ENCODE measurements around the gene PAX3. TPM values are rescaled to one million over a fixed set of nuclear protein-coding genes. Genes with fewer than 3 reads are reported as not detected.

PAX3 gene
- total RNA-seq, result 10 to 100 TPM in 2 of 8 experiments, under 1 TPM in 6; 0.05 to 56.1 (median 0.71) TPM

GRCh38 chr2:222298311-222299150 is at the start of gene PAX3:
Gene PAX3, minus strand, starts transcription at chr2:222298998. Its CDS starts 383 bp downstream, at chr2:222298615.
- WGBS, 10 experiments, result 0 to 60% (median 5%) methylated on average over 1 to 17 of the region's 63 CpGs; no CpG with 5 or more reads in 6 of the 10 experiments
- ATAC-seq (replicated peaks in 6 of 8), result peak in 4 of 8 experiments; percentile 50 to 92 (median 72)
- Histone ChIP-seq H3K4me1 (replicated peaks in 1 of 2) (no peaks in the 10 kb centered on the region), H3K4me3 (no peak within 1 kb of the TSS), H3K27ac (no peak within 1 kb of the TSS)
- in situ Hi-C loops (cut with MboI; ENCODE audit: low pct_unique_long_range_greater_than_20kb in 2 of 9, low sequenced_read_pairs in 9 of 9, unreplicated experiment in 9 of 9), result no loop called here

DNA sequence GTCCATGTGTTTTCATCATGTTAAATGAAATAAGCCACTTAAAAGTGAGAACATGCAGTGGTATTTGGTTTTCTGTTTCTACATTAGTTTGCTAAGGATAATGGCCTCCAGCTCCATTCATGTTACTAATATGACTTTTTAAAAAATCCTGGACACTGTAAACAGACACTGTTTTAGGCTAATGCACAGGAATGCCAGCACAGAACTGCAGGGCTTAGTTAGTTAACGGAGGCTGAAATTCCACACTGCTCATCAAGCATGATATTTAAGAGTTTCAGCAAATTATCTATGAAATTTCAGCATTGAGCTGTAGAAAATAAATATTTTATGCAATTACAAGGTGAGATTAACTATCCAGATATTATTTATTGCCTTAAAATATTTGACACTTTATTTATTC is 42.5 kb upstream of the PAX3 start:
- 25 to 100% (median 85%) methylated on average over 1 of the region's 1 CpG; no CpG with 5 or more reads in 2 of the 10 experiments for WGBS, 10 experiments
- no peak for ATAC-seq (replicated peaks in 6 of 8)
- in situ Hi-C loops (cut with MboI; ENCODE audit: low pct_unique_long_range_greater_than_20kb in 2 of 9, low sequenced_read_pairs in 9 of 9, unreplicated experiment in 9 of 9), result no loop called here
- H3K4me3 ChIP-seq, result no peak overlapping the region
- H3K27ac ChIP-seq, result no peak overlapping the region
- no peaks in the 10 kb centered on the region for H3K4me1 ChIP-seq (replicated peaks in 1 of 2)

- in situ Hi-C loops (cut with MboI; ENCODE audit: low pct_unique_long_range_greater_than_20kb in 2 of 9, low sequenced_read_pairs in 9 of 9, unreplicated experiment in 9 of 9), result no loop called here
- 13 to 100% (median 88%) methylated on average over 1 of the region's 1 CpG; no CpG with 5 or more reads in 2 of the 10 experiments for WGBS, 10 experiments
- no peak for ATAC-seq (replicated peaks in 6 of 8)
- Histone ChIP-seq H3K27ac (no peak overlapping the region), H3K4me1 (replicated peaks in 1 of 2) (no peaks in the 10 kb centered on the region), H3K4me3 (no peak overlapping the region)
Observed at GRCh38 chr2:222338374-222338773, 39.6 kb upstream of the PAX3 start.

- no peak for ATAC-seq (replicated peaks in 6 of 8)
- Histone ChIP-seq H3K27ac (no peak overlapping the region), H3K4me3 (no peak overlapping the region), H3K4me1 (replicated peaks in 1 of 2) (no peaks in the 10 kb centered on the region)
- in situ Hi-C loops (cut with MboI; ENCODE audit: low pct_unique_long_range_greater_than_20kb in 2 of 9, low sequenced_read_pairs in 9 of 9, unreplicated experiment in 9 of 9), result no loop called here
Observed at GRCh38 chr2:222336931-222337330, 38.1 kb upstream of the PAX3 start.

GRCh38 chr2:222336442-222336841 is 37.6 kb upstream of the PAX3 start:
- 8 to 86% (median 83%) methylated on average over 1 of the region's 1 CpG; no CpG with 5 or more reads in 2 of the 10 experiments for WGBS, 10 experiments
- Histone ChIP-seq H3K4me1 (replicated peaks in 1 of 2) (no peaks in the 10 kb centered on the region), H3K27ac (no peak overlapping the region), H3K4me3 (no peak overlapping the region)
- no peak for ATAC-seq (replicated peaks in 6 of 8)
- in situ Hi-C loops (cut with MboI; ENCODE audit: low pct_unique_long_range_greater_than_20kb in 2 of 9, low sequenced_read_pairs in 9 of 9, unreplicated experiment in 9 of 9), result no loop called here

- no peak for ATAC-seq (replicated peaks in 6 of 8)
- WGBS, 10 experiments, result 0 to 100% (median 86%) methylated on average over 1 to 2 of the region's 2 CpGs
- in situ Hi-C loops (cut with MboI; ENCODE audit: low pct_unique_long_range_greater_than_20kb in 2 of 9, low sequenced_read_pairs in 9 of 9, unreplicated experiment in 9 of 9), result no loop called here
- H3K27ac ChIP-seq, result no peak overlapping the region
- no peak overlapping the region for H3K4me3 ChIP-seq
- no peaks in the 10 kb centered on the region for H3K4me1 ChIP-seq (replicated peaks in 1 of 2)
Observed at GRCh38 chr2:222334914-222335313, 36.1 kb upstream of the PAX3 start.

DNA sequence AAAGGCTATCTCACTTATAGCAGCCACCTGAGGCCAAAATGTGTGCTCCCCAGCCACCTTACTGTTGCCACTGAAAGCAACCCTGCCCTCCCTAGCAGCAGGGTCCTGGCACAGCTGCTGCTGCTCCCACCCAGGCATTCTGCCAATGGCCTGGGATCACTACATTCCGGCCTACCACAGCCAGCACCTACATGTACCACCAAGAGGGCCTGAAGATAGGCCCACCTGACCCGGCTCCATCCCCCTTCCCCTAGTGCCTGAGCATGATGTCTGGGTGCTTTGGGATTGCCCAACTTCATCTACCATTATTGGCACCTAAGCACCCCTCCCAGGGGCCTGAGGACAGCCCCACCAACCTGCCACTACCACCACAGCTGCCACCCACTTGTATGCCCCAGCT is 34.6 kb upstream of the PAX3 start:
- in situ Hi-C loops (cut with MboI; ENCODE audit: low pct_unique_long_range_greater_than_20kb in 2 of 9, low sequenced_read_pairs in 9 of 9, unreplicated experiment in 9 of 9), result no loop called here
- H3K4me1 ChIP-seq (replicated peaks in 1 of 2), result no peaks in the 10 kb centered on the region
- WGBS, 10 experiments, result 0 to 80% (median 70%) methylated on average over 1 to 2 of the region's 2 CpGs; no CpG with 5 or more reads in 7 of the 10 experiments
- no peak for ATAC-seq (replicated peaks in 6 of 8)
- H3K27ac ChIP-seq, result no peak overlapping the region
- H3K4me3 ChIP-seq, result no peak overlapping the region

DNA sequence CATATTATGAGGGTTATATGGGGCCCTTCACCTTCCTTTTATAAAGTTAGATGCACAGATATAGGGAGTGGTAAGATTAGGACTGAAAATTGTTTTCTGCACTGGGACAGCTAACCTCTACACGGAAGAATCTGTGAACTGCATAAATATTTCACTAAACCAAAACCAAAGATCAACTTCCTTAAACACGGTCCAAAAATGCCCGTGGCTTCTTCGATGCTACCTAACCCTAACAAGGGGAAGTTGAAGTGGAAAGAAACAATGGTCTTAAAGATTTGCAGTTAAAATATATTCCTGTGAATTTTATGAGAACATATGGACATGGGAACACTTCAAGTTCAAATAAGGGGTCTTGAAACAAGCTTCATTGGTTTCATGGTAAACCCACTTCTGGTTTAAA is 33.3 kb upstream of the PAX3 start:
- in situ Hi-C loops (cut with MboI; ENCODE audit: low pct_unique_long_range_greater_than_20kb in 2 of 9, low sequenced_read_pairs in 9 of 9, unreplicated experiment in 9 of 9), result no loop called here
- WGBS, 10 experiments, result 17 to 100% (median 95%) methylated on average over 2 to 4 of the region's 4 CpGs; no CpG with 5 or more reads in 1 of the 10 experiments
- Histone ChIP-seq H3K27ac (no peak overlapping the region), H3K4me3 (no peak overlapping the region), H3K4me1 (replicated peaks in 1 of 2) (no peaks in the 10 kb centered on the region)
- no peak for ATAC-seq (replicated peaks in 6 of 8)

DNA sequence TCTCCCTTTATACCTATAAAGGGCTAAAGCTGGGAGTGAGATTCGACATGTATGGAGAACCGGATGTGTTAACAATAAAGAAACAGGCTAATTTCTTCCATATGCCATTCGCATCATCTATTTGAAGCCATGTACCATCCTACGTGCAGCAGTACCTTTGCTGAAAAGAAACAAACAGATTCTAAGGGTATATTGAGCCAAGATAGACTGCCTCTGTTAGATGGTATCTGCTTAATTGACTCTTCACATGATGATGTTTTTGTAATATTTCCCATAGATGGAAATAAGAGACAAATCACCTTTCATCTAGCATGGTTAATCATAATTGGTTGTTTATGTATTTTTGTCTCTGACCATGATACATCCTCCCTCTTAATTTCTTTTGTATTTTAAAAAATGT is 32.1 kb upstream of the PAX3 start:
- 0 to 94% (median 63%) methylated on average over 2 to 4 of the region's 4 CpGs; no CpG with 5 or more reads in 1 of the 10 experiments for WGBS, 10 experiments
- in situ Hi-C loops (cut with MboI; ENCODE audit: low pct_unique_long_range_greater_than_20kb in 2 of 9, low sequenced_read_pairs in 9 of 9, unreplicated experiment in 9 of 9), result no loop called here
- Histone ChIP-seq H3K4me1 (replicated peaks in 1 of 2) (no peaks in the 10 kb centered on the region), H3K27ac (no peak overlapping the region), H3K4me3 (no peak overlapping the region)
- no peak for ATAC-seq (replicated peaks in 6 of 8)

DNA sequence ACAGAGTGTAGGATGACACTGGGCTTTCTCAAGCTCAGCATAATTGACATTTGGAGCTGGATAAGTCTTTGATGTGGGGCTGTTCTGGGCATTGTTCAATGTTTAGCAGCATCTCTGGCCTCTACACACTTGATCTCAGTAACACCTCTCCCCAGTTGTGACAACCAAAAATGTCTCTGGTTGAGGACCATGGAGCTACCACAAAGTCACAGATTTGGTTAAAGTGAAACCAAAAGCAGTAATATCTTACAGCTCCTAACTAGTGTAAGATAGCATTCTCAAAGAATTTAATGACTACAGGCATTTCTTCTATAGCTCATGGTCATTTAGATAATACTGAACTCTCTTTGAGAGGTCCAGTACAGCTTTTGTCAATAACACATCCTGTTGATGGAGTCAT is 23.4 kb upstream of the PAX3 start:
- H3K4me1 ChIP-seq (replicated peaks in 1 of 2), result peaks cover 0 to 5% of the 10 kb centered on the region in 2 donors
- ATAC-seq (replicated peaks in 6 of 8), result no peak
- H3K27ac ChIP-seq, result no peak overlapping the region
- no peak overlapping the region for H3K4me3 ChIP-seq
- in situ Hi-C loops (cut with MboI; ENCODE audit: low pct_unique_long_range_greater_than_20kb in 2 of 9, low sequenced_read_pairs in 9 of 9, unreplicated experiment in 9 of 9), result loop anchor here in 4 of 9 experiments (25.0 kb wide), 2 partner anchors 240 to 260 kb away; no protein-coding TSS in a partner anchor

GRCh38 chr2:222320436-222321395 is 21.9 kb upstream of the PAX3 start:
- in situ Hi-C loops (cut with MboI; ENCODE audit: low pct_unique_long_range_greater_than_20kb in 2 of 9, low sequenced_read_pairs in 9 of 9, unreplicated experiment in 9 of 9), result loop anchor here in 4 of 9 experiments (25.0 kb wide), 2 partner anchors 242 to 258 kb away; no protein-coding TSS in a partner anchor
- ATAC-seq (replicated peaks in 6 of 8), result peak in 5 of 8 experiments; percentile 55 to 60 (median 59)
- Histone ChIP-seq H3K4me1 (replicated peaks in 1 of 2) (peaks cover 0 to 5% of the 10 kb centered on the region in 2 donors), H3K4me3 (peak overlapping the region; percentile 30 to 44 (median 42)), H3K27ac (peak overlapping the region in 1 of 2 donors; percentile 43)
- WGBS, 10 experiments, result 9 to 100% (median 33%) methylated on average over 1 to 16 of the region's 38 CpGs

DNA sequence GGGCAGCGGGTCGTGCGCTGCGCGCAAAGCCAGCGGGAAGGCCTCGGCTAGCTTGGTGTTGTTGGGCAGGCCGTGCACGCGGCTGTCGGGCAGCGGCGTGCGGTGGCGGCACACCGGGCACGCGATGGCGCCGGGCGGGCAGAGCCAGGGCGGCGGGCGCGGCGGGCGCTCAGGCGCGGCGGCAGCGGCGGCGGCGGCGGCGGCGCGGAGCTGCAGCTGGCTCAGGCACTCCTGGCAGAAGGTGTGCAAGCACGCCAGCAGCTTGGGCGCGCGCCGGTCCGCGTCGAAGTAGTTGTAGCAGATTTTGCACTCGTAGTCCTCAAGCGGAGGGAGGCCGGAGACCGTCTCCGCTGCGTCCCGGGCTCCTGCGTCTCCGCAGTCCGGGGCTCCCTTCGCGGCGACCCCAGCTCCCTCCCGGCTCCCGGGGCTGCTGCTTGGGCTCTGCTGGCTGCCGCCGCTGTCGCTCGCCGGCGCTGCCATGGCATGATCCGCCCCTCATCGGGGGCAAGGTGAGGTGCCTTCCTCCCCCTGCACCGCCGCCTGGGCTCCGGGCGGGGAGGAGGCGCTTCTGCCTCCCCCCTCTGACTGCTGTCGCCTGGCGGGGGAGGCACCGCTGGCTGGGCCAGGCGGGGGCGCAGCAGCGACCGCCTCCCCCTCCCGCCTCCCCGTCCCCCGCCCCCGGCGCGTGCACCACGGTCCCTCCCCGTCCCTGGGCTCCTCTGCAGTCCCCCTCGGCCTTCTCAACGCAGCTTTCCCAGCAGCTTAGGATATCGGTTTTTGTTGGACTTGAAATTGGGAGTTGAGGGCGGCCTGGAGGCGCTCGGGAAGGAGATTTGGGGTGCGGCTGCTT is 21.0 kb upstream of the PAX3 start:
- peaks cover 0 to 5% of the 10 kb centered on the region in 2 donors for H3K4me1 ChIP-seq (replicated peaks in 1 of 2)
- H3K27ac ChIP-seq, result peak overlapping the region in 1 of 2 donors; percentile 43
- H3K4me3 ChIP-seq, result peak overlapping the region; percentile 30 to 44 (median 42)
- no CpG with 5 or more reads among the region's 96 CpGs for WGBS, 10 experiments
- in situ Hi-C loops (cut with MboI; ENCODE audit: low pct_unique_long_range_greater_than_20kb in 2 of 9, low sequenced_read_pairs in 9 of 9, unreplicated experiment in 9 of 9), result loop anchor here in 4 of 9 experiments (10.0 to 25.0 kb wide), 3 partner anchors 242 to 265 kb away; no protein-coding TSS in a partner anchor
- ATAC-seq (replicated peaks in 6 of 8), result peak in 7 of 8 experiments; percentile 5 to 70 (median 55)
